Measurements from ENCODE around the gene QRICH2.

DNA sequence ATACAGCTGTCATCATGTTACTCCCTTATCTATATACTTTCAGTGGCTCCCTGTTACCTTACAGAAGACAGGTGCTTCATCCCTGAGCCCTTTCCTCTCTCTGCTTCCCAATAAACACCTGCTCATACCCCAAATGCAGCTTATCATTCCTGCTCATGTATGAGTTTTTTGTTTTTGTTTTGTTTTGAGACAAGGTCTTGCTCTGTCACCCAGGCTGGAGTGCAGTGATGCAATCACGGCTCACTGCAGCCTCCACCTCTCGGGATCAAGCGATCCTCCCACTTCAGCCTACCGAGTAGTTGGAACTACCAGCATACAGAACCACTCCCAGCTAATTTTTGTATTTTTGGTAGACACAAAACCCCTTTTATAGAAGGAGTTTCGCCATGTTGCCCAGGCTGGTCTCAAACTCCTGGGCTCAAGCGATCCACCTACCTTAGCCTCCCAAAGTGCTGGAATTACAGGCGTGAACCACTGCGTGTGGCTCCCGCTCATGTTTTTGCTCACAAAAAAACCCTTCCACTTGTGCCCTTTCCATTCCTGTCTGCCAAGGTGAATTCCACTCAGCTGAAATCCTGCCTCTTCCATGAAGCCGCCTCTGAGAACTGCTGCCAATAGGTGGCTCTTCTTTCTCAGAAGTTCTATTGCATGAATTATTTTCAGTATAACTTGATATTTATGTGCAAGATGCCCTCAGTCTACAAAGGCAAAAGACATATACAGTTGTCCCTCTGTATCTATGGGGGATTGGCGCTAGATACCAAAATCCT lies 59.9 kb downstream of the QRICH2 start:
- TF ChIP-seq, protein P1, sequence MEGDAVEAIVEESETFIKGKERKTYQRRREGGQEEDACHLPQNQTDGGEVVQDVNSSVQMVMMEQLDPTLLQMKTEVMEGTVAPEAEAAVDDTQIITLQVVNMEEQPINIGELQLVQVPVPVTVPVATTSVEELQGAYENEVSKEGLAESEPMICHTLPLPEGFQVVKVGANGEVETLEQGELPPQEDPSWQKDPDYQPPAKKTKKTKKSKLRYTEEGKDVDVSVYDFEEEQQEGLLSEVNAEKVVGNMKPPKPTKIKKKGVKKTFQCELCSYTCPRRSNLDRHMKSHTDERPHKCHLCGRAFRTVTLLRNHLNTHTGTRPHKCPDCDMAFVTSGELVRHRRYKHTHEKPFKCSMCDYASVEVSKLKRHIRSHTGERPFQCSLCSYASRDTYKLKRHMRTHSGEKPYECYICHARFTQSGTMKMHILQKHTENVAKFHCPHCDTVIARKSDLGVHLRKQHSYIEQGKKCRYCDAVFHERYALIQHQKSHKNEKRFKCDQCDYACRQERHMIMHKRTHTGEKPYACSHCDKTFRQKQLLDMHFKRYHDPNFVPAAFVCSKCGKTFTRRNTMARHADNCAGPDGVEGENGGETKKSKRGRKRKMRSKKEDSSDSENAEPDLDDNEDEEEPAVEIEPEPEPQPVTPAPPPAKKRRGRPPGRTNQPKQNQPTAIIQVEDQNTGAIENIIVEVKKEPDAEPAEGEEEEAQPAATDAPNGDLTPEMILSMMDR (IDR thresholded peaks at IDR 0.05; ENCODE audit: low read length): peak; percentile 16; the same call in 1 of the 2 replicates
- TF ChIP-seq EZH2 (IDR thresholded peaks at IDR 0.05; ENCODE audit: borderline replicate concordance, low read length): no peak

Measured in OCI-LY1 (cell line).